ENCODE measurements around the gene TSR3. TPM values are rescaled to one million over a fixed set of nuclear protein-coding genes. Genes with fewer than 3 reads are reported as not detected.
A peak's percentile ranks its signal among the peaks of the same experiment; 100 is the strongest.

The TSR3 gene
- total and polyA plus RNA-seq, 2 experiments from 2014 or later: 105 to 110 TPM

GRCh38 chr16:1378804-1379303, 27.2 kb upstream of the TSR3 start:
- H3K4me2 ChIP-seq (ENCODE audit: unreplicated experiment): peak overlapping the region; percentile 54
- H3K9ac ChIP-seq: peak overlapping the region; percentile 87
- WGBS, 2 experiments (ENCODE audit: low coverage in 1 of 2, low lambda C conversion rate in 2 of 2, missing lambda C conversion rate in 2 of 2): 7 to 8% methylated on average over 25 to 31 of the region's 31 CpGs
- H3K36me3 ChIP-seq (ENCODE audit: low read depth): no peaks in the 10 kb centered on the region
- no peaks in the 10 kb centered on the region for H3K79me2 ChIP-seq (ENCODE audit: insufficient read depth)
- no peaks in the 10 kb centered on the region for H3K27me3 ChIP-seq (replicated peaks; ENCODE audit: insufficient read depth)
- H2AFZ ChIP-seq: 0 out of 2 replicates have a peak overlapping the region, but pooled peaks have one; percentile 3
- peak; percentile 95 for DNase-seq
- peaks cover 14% of the 10 kb centered on the region; the same call in 1 of the 2 replicates for H3F3A ChIP-seq (ENCODE audit: insufficient read depth)
- in situ Hi-C loops (cut with MboI): no loop called here
- H3K4me1 ChIP-seq (ENCODE audit: insufficient read depth): peaks cover 7% of the 10 kb centered on the region
- no peaks in the 10 kb centered on the region for H3K9me2 ChIP-seq (ENCODE audit: insufficient read depth)
- no peaks in the 10 kb centered on the region for H4K20me1 ChIP-seq (ENCODE audit: insufficient read depth)
- TF ChIP-seq EZH2 (IDR thresholded peaks at IDR 0.05; ENCODE audit: insufficient read depth, poor library complexity, severe bottlenecking) (no peak), EZH2phosphoT487 (IDR thresholded peaks at IDR 0.05; ENCODE audit: insufficient read depth, low read depth) (no peak)
- peak overlapping the region; percentile 66 for H3K4me3 ChIP-seq
- peak overlapping the region; percentile 72 for H3K27ac ChIP-seq
- no peaks in the 10 kb centered on the region for H3K9me3 ChIP-seq (ENCODE audit: low read depth)

GRCh38 chr16:1378087-1378803, 26.6 kb upstream of the TSR3 start:
- Histone ChIP-seq H3K79me2 (ENCODE audit: insufficient read depth) (no peaks in the 10 kb centered on the region), H3K4me3 (peak overlapping the region; percentile 66), H3K27ac (peak overlapping the region; percentile 72), H3K9ac (peak overlapping the region; percentile 87), H3K36me3 (ENCODE audit: low read depth) (no peaks in the 10 kb centered on the region), H3K9me2 (ENCODE audit: insufficient read depth) (no peaks in the 10 kb centered on the region), H2AFZ (no peak overlapping the region), H3K9me3 (ENCODE audit: low read depth) (no peaks in the 10 kb centered on the region), H3K4me2 (ENCODE audit: unreplicated experiment) (peak overlapping the region; percentile 54), H3K4me1 (ENCODE audit: insufficient read depth) (peaks cover 7% of the 10 kb centered on the region), H3F3A (ENCODE audit: insufficient read depth) (peaks cover 14% of the 10 kb centered on the region; the same call in 1 of the 2 replicates), H4K20me1 (ENCODE audit: insufficient read depth) (no peaks in the 10 kb centered on the region), H3K27me3 (replicated peaks; ENCODE audit: insufficient read depth) (no peaks in the 10 kb centered on the region)
- no peak for DNase-seq
- WGBS, 2 experiments (ENCODE audit: low coverage in 1 of 2, low lambda C conversion rate in 2 of 2, missing lambda C conversion rate in 2 of 2): 92 to 93% methylated on average over 23 to 25 of the region's 25 CpGs
- TF ChIP-seq EZH2phosphoT487 (IDR thresholded peaks at IDR 0.05; ENCODE audit: insufficient read depth, low read depth): no peak
- TF ChIP-seq EZH2 (IDR thresholded peaks at IDR 0.05; ENCODE audit: insufficient read depth, poor library complexity, severe bottlenecking): no peak
- in situ Hi-C loops (cut with MboI): no loop called here

GRCh38 chr16:1377406-1378010, 25.8 kb upstream of the TSR3 start:
- Histone ChIP-seq H3K27ac (no peak overlapping the region), H3K9me2 (ENCODE audit: insufficient read depth) (no peaks in the 10 kb centered on the region), H3K27me3 (replicated peaks; ENCODE audit: insufficient read depth) (no peaks in the 10 kb centered on the region), H3F3A (ENCODE audit: insufficient read depth) (peaks cover 14% of the 10 kb centered on the region; the same call in 1 of the 2 replicates), H4K20me1 (ENCODE audit: insufficient read depth) (no peaks in the 10 kb centered on the region), H3K4me1 (ENCODE audit: insufficient read depth) (peaks cover 7% of the 10 kb centered on the region), H3K9me3 (ENCODE audit: low read depth) (no peaks in the 10 kb centered on the region), H3K36me3 (ENCODE audit: low read depth) (no peaks in the 10 kb centered on the region), H3K79me2 (ENCODE audit: insufficient read depth) (no peaks in the 10 kb centered on the region), H2AFZ (no peak overlapping the region), H3K9ac (no peak overlapping the region), H3K4me2 (ENCODE audit: unreplicated experiment) (no peak overlapping the region), H3K4me3 (no peak overlapping the region)
- DNase-seq: no peak
- TF ChIP-seq EZH2 (IDR thresholded peaks at IDR 0.05; ENCODE audit: insufficient read depth, poor library complexity, severe bottlenecking): no peak
- no peak for TF ChIP-seq EZH2phosphoT487 (IDR thresholded peaks at IDR 0.05; ENCODE audit: insufficient read depth, low read depth)
- 77 to 87% methylated on average over 7 to 10 of the region's 10 CpGs for WGBS, 2 experiments (ENCODE audit: low coverage in 1 of 2, low lambda C conversion rate in 2 of 2, missing lambda C conversion rate in 2 of 2)
- in situ Hi-C loops (cut with MboI): no loop called here

- no peak overlapping the region for H3K27ac ChIP-seq
- peaks cover 11% of the 10 kb centered on the region; the same call in 1 of the 2 replicates for H3F3A ChIP-seq (ENCODE audit: insufficient read depth)
- DNase-seq: no peak
- H3K4me1 ChIP-seq (ENCODE audit: insufficient read depth): peaks cover 7% of the 10 kb centered on the region
- no peak for TF ChIP-seq EZH2 (IDR thresholded peaks at IDR 0.05; ENCODE audit: insufficient read depth, poor library complexity, severe bottlenecking)
- no peaks in the 10 kb centered on the region for H3K36me3 ChIP-seq (ENCODE audit: low read depth)
- 90 to 94% methylated on average over 13 to 19 of the region's 19 CpGs for WGBS, 2 experiments (ENCODE audit: low coverage in 1 of 2, low lambda C conversion rate in 2 of 2, missing lambda C conversion rate in 2 of 2)
- no peaks in the 10 kb centered on the region for H3K9me2 ChIP-seq (ENCODE audit: insufficient read depth)
- no peaks in the 10 kb centered on the region for H3K9me3 ChIP-seq (ENCODE audit: low read depth)
- in situ Hi-C loops (cut with MboI): no loop called here
- H3K4me3 ChIP-seq: no peak overlapping the region
- H3K9ac ChIP-seq: no peak overlapping the region
- H4K20me1 ChIP-seq (ENCODE audit: insufficient read depth): no peaks in the 10 kb centered on the region
- no peaks in the 10 kb centered on the region for H3K79me2 ChIP-seq (ENCODE audit: insufficient read depth)
- no peak overlapping the region for H3K4me2 ChIP-seq (ENCODE audit: unreplicated experiment)
- H3K27me3 ChIP-seq (replicated peaks; ENCODE audit: insufficient read depth): no peaks in the 10 kb centered on the region
- H2AFZ ChIP-seq: no peak overlapping the region
Measured at GRCh38 chr16:1375741-1376410, 24.2 kb upstream of the TSR3 start.

Data from GM23248 (cell line).